ENCODE results near the gene DAO.
"Not testable (repeated sequence)": the region's sequence is repeated elsewhere in the genome, so short reads cannot be mapped to it uniquely, and the experiment has no call there.

DAO gene

GRCh38 chr12:108850854-108851573 lies 28.9 kb upstream of the DAO start:
- DNase-seq = peak; percentile 9

DNA sequence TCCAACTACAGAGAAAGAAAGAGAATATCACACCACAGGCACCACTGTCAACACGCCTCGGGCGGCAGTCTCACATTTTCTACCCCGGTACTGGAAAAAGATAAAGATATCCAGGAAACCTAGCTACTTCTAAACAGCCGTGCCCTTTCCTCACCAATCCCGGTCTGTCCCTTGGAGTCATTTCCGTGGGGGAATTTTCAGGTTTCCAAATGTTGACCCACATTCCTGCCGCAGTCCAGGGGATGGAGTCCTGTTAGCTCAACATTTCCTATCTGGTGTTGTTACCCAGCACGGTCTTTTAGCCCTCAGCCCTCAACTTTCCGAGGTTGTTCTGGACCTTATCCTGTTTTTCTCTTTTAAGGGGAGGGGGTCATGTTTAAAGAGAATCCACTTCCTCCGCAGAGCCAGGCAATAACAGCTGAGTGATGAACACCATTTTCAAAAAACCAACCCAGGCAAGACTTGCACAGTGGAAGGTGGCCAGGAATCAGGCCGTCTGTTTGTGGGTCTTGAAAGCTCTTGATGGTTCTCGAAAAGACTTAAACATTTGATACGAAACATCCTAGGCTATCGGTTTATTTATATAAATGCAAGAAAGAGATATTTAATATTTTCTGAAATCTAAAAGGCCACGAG lies 27.1 kb upstream of the DAO start:
- DNase-seq = no peak

DNA sequence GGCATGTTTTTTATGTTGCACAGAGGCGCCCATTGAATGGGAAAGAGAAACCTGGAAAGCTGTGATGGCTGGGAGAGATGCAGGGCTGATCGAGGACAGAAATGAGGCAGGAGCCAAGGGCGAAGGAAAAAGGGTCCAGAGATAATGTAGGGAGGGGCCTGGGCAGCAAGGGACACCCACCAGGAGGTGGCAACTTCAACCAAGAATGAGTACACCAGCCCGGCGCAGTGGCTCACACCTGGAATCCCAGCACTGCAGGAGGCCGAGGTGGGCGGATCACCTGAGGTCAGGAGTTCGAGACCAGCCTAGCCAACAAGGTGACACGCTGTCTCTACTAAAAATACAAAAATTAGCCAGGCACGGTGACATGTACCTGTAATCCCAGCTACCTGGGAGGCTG lies 26.5 kb upstream of the DAO start:
- DNase-seq = no peak

- DNase-seq = no peak
These were observed 25.9 kb upstream of the DAO start for GRCh38 chr12:108853981-108854446.

DNA sequence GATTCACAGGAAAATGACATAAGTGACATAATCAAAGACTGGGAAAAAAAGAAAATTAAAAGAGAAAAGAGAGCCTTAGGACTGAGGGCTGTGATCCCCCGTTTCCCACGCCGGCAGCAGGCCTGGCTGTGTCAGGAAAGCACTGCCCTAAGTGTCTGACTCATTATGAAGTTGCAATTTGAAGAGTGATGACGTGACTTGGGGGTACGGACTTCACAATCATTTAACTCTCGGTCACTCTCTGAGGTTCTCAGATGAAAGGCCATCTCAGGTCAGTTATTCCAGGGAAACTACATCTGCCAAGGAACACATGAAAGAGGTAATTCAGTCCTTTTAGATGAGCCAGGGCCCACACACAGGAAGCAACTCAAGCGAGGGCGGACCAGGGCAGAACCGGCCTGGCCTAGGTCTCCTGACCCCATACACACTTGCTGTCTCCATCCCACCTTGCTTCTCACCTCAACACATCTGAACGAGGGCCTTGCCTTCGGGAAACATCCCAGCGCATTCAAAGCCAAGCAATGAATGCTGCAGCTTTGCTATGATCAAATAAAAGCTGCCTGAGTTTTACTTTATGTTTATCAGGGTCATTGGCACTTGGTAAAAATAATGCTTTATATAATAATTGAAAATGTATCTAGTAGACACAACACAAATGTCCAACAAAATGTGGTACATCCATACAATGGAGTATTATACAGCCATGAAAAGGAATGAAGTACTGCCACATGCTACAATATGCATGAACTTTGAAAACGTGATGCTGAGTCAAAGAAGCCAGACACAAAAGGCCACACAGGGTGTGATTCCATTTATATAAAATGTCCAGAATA lies 25.2 kb upstream of the DAO start:
- no peak for DNase-seq

- DNase-seq = no peak
These were observed 24.4 kb upstream of the DAO start for GRCh38 chr12:108855284-108856169.

- DNase-seq = no peak
These were observed 23.8 kb upstream of the DAO start for GRCh38 chr12:108856170-108856427.

DNA sequence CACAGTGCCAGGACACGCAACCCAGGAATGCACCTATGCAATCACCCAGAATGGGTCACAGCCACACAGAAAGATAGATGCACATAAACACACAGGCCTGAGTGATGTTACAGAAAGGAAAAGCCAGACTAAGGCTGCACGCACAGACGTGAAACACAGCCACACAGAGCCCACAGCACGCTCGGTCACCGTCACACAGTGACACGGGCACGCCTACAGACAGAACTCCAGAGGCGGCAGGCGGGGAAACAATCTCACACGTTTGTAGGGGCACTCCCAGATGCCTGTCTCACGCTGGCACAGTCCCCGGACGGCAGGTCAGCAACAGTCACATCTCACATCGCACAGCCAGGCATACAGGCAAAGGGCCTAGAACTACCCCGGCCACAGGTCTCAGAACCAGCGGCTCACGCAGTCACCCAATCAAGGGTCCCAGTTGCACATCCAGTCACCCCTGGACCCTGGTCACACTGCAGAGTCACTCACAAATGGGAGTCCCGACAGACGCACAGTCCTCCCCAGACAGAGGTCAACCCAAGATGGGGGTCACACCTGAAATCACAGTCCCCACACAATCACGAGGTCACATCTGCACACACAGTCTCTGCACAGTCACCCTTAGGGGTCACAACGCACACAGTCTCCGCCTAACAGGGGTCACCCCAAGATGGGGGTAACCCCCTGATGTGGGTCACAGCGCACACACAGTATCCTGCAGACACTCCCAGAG lies 23.3 kb upstream of the DAO start:
- peak; percentile 58 for DNase-seq

DNA sequence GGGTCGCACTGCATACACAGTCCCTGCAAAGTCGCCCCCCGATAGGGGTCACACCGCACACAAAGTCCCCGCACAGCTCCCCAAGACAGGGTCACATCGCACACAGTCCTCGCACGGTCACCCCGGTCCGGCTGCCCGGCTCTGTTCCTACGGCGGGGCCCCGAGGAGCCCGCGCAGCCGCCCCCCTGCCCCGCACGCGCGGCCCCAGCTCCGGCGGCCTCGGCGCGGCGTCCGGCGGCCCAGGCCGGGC lies 22.8 kb upstream of the DAO start:
- no peak for DNase-seq

DNA sequence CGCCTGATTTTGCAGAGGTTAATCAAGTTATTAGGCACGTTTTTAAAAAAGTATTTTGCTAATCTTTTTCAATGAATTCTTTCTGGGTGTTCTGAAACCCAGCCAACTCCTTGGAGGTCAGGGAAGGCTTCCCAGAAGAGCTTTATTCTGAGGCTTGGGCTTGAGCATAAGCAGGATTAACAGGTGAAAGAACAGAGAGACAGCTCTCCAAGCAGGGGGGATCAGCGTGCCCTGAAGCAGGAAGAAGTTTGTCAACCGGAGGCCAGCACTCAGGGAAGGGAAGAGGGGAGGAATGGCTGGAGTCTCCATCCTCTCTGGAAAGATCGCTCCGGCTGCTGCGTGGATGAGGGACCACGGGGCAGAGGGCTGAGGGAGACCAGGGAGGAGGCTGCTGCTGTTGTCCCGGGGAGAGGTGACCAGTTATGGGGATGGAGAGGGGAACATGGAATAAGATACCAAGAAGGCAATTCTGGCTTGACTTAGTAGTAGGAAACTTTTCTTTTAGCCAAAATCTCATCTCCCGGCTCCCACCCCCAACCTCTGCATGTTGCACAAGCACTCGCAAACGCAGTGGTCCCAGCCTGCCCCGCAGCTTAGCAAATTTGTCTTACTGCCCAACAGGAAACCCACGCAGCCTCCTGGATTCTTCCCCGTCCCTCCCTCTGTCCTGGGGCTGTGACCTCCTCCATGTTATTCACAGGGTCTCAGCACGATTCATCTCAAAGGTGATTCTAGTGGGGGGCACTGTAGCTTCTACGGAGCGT lies 21.4 kb upstream of the DAO start:
- DNase-seq = no peak

- not testable (repeated sequence) for DNase-seq
These were observed 20.6 kb upstream of the DAO start for GRCh38 chr12:108859141-108859922.

GRCh38 chr12:108859923-108860291 lies 20.0 kb upstream of the DAO start:
- no peak for DNase-seq

GRCh38 chr12:108860443-108860842 lies 19.4 kb upstream of the DAO start:
- no peak for DNase-seq

DNA sequence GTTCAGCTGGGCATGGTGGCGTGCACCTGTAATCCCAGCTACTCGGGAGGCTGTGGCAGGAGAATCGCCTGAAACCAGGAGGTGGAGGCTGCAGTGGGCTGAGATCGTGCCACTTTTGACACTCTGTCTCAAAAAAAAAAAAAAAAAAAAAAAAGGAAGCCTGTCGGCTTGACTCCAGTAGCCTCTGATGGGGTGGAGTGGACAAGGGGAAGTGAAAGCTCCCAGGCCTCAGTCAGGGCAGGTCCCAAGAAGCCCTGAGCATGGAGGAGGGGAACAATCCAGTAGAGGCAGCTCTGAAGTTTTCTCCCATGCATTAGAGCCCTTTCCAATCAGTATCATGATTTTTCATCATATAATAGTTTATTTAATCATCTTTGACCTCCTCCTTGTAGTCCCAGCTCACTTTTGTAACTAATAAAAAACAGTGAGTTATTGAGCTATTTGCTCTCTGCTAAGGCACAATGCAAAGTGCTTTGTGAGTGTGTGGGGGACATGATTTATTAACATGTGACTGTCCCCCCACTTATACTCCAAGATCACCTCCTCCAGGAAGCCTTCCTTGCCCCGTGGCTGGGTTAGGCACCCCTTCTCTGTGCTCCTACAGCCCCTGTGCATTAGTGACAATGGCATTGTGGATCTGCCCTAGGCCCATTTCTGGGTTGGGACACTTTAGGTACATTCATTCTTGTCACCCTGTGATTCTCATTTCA lies 17.9 kb upstream of the DAO start:
- DNase-seq = peak; percentile 19

DNA sequence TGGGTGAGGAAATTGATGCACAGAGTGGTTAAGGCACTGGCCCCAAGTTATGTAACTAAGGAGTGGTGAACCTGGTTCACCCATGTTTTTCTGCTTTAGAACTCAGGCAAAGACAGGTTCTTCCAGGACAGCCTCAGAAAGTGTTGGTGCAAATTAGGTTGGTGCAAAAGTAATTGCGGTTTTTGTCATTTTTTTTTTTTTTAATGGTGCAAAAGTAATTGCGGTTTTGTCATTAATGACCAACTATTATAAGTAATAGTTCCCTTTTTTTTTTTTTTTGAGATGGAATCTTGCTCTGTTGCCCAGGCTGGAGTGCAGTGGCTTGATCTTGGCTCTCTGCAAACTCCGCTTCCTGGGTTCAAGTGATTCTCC lies 17.3 kb upstream of the DAO start:
- DNase-seq = no peak

DNA sequence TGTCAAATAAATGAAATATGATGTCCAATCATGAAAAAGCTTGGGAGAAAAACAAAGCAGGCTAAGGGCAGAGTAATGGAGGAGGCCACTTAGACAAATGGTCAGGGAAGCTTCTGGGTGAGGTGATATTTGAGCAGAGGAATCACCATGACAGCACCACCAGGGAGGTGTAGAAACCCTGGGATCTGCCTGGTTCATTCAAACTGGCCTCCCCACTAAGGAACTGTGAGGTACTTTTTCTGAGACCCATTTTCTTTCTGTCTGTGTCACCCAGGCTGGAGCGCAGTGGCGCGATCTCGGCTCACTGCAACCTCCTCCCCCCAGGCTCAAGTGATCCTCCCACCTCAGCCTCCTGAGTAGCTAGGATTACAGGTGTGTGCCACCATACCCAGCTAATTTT lies 14.7 kb upstream of the DAO start:
- DNase-seq = no peak

GRCh38 chr12:108866083-108866482 lies 13.8 kb upstream of the DAO start:
- not testable (repeated sequence) for DNase-seq

DNA sequence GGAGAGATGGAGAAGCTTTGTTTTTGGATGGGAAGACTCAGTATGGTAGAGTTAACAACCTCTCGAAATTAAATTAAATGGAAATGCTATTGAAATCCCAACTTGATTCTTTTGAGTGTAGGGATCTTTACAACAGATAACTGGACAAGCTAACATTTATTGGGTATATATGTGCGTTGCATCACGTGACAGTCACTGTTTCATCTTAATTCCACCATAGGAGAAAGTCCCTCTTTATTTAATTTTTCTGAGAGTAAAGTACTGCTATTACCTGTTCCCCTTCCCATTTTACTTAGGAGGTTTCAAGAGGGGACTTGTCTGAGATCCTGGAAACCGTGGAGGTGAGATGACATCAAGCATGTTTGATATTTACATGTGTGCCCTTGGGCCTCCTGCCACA lies 11.1 kb upstream of the DAO start:
- DNase-seq = no peak

GRCh38 chr12:108875280-108875679 lies 4.6 kb upstream of the DAO start:
- no peak for DNase-seq

- DNase-seq = no peak
These were observed 4.1 kb upstream of the DAO start for GRCh38 chr12:108875682-108876361.

All from CD4-positive, alpha-beta T cell treated with Interleukin-12 subunit alpha and Interleukin-12 subunit beta, for 1 hour (primary cell).